H1 (cell line): ENCODE results near the gene COX6A1. TPM values are rescaled to one million over a fixed set of nuclear protein-coding genes. Genes with fewer than 3 reads are reported as not detected.

ENCODE experiments used
- CTCF ChIA-PET: fragments of 300-600 bp; sonication (Branson Sonifier 250); formaldehyde crosslinking; loops from one replicate; lab custom pipeline; 2021; ENCODE audit not compliant: partially characterized antibody; lab: Charles Lee
- POLR2A ChIA-PET: fragments of 300-600 bp; sonication (Branson Sonifier 250); formaldehyde crosslinking; loops from one replicate; lab custom pipeline; 2021; ENCODE audit warnings: inconsistent platforms; ENCODE audit not compliant: partially characterized antibody; lab: Charles Lee
- DNase-seq, 2 experiments: peaks; one replicate each; pipeline versions ENCODE4 v3.0.0 to v3.0.0-alpha.2; 2010 to 2022; ENCODE audit warnings: low spot score in 2 of 2, low read depth in 1 of 2, mixed read lengths in 1 of 2
- FAIRE-seq: peaks from 2 replicates; lab custom pipeline; 2011; peaks lifted over from hg19 to GRCh38; lab: Jason Lieb, UNC
- H2AFZ ChIP-seq: 2 replicates; pipeline ENCODE4 v1.8.1; 2012; ENCODE audit warnings: low read length, inconsistent platforms
- H2AK5ac ChIP-seq: 2 replicates; pipeline ENCODE4 v1.6.1; 2013; ENCODE audit warnings: low read depth, low read length
- H2BK120ac ChIP-seq: replicated peaks from 2 replicates; pipeline ENCODE3; 2013; ENCODE audit warnings: low read depth, low read length, inconsistent platforms
- H2BK12ac ChIP-seq: 2 replicates; pipeline ENCODE4 v1.6.1; 2013; ENCODE audit warnings: low read depth, low read length
- H2BK15ac ChIP-seq: 2 replicates; pipeline ENCODE4 v1.6.1; 2013; ENCODE audit warnings: low read length
- H2BK20ac ChIP-seq: 2 replicates; pipeline ENCODE4 v1.6.1; 2013; ENCODE audit warnings: low read length
- H2BK5ac ChIP-seq: 2 replicates; pipeline ENCODE4 v1.6.1; 2013; ENCODE audit warnings: low read depth, low read length
- H3K14ac ChIP-seq: 2 replicates; pipeline ENCODE4 v1.6.1; 2013; ENCODE audit warnings: inconsistent platforms; ENCODE audit not compliant: insufficient read length
- H3K18ac ChIP-seq: 2 replicates; pipeline ENCODE4 v1.6.1; 2013; ENCODE audit warnings: low read length; ENCODE audit errors: extremely low read depth
- H3K23ac ChIP-seq: 2 replicates; pipeline ENCODE4 v1.6.1; 2013; ENCODE audit warnings: inconsistent platforms; ENCODE audit not compliant: insufficient read length
- H3K23me2 ChIP-seq: 2 replicates; pipeline ENCODE4 v1.6.1; 2013; ENCODE audit warnings: low read depth, low read length
- H3K27ac ChIP-seq: 2 replicates; pipeline ENCODE4 v1.6.1; 2011; ENCODE audit warnings: low read depth, low read length, inconsistent platforms
- H3K27me3 ChIP-seq, 4 experiments: replicated peaks in 1 of 4; 1 replicate in 1 of 4; 2 replicates in 3 of 4; pipeline versions ENCODE4 v1.6.1 to v1.8.1; 2011 to 2013; ENCODE audit warnings: low read length in 3 of 4, mild to moderate bottlenecking in 3 of 4, inconsistent platforms in 2 of 4, mixed read lengths in 2 of 4, moderate library complexity in 1 of 4; ENCODE audit not compliant: control insufficient read depth in 3 of 4, insufficient read depth in 3 of 4; ENCODE audit errors: extremely low read depth in 1 of 4
- H3K36me3 ChIP-seq, 4 experiments: 2 replicates each; pipeline versions ENCODE4 v1.6.1 to v1.8.1; 2011 to 2013; ENCODE audit warnings: mild to moderate bottlenecking in 4 of 4, low read length in 3 of 4, moderate library complexity in 2 of 4, control low read depth in 1 of 4, inconsistent platforms in 1 of 4; ENCODE audit not compliant: insufficient read depth in 4 of 4, control insufficient read depth in 2 of 4
- H3K4ac ChIP-seq: replicated peaks from 2 replicates; pipeline ENCODE3; 2013; ENCODE audit warnings: low read length, low read depth, mixed read lengths, inconsistent platforms; ENCODE audit not compliant: insufficient read length
- H3K4me1 ChIP-seq, 4 experiments: replicated peaks in 1 of 4; 1 replicate in 1 of 4; 2 replicates in 3 of 4; pipeline versions ENCODE4 v1.6.1 to v1.8.1; 2011 to 2013; ENCODE audit warnings: low read length in 3 of 4, inconsistent platforms in 2 of 4, mixed read lengths in 1 of 4; ENCODE audit not compliant: insufficient read depth in 4 of 4, control insufficient read depth in 3 of 4
- H3K4me2 ChIP-seq, 2 experiments: 2 replicates each; pipeline versions ENCODE4 v1.6.1 to v1.8.1; 2011 to 2013; ENCODE audit warnings: low read depth in 2 of 2, low read length in 2 of 2, control low read depth in 1 of 2, inconsistent platforms in 1 of 2, mild to moderate bottlenecking in 1 of 2; ENCODE audit not compliant: insufficient read depth in 1 of 2
- H3K4me3 ChIP-seq, 4 experiments: fragments of 200-600, 300-600 bp in 1 of 4; sonication (generic), shearing (Covaris generic), sonication (Bioruptor Twin) in 1 of 4; 2 replicates each; pipeline versions ENCODE4 v1.5.1 to v1.8.1; 2011 to 2016; ENCODE audit warnings: low read length in 4 of 4, low read depth in 3 of 4, control low read depth in 2 of 4, inconsistent platforms in 2 of 4, mild to moderate bottlenecking in 2 of 4, mixed read lengths in 1 of 4, moderate library complexity in 1 of 4; ENCODE audit not compliant: insufficient read depth in 2 of 4; ENCODE audit errors: extremely low read depth in 1 of 4
- H3K56ac ChIP-seq: replicated peaks from 2 replicates; pipeline ENCODE3; 2013; ENCODE audit warnings: low read depth, mild to moderate bottlenecking, mixed read lengths, low read length, inconsistent platforms; ENCODE audit not compliant: insufficient read length
- H3K79me1 ChIP-seq: 2 replicates; pipeline ENCODE4 v1.6.1; 2013; ENCODE audit warnings: low read depth, low read length, control low read depth
- H3K79me2 ChIP-seq, 2 experiments: 2 replicates each; pipeline versions ENCODE4 v1.6.1 to v1.8.1; 2012 to 2013; ENCODE audit warnings: low read length in 2 of 2, mild to moderate bottlenecking in 2 of 2, inconsistent platforms in 1 of 2; ENCODE audit not compliant: insufficient read depth in 2 of 2, control insufficient read depth in 1 of 2
- H3K9ac ChIP-seq, 4 experiments: replicated peaks in 1 of 4; 1 replicate in 1 of 4; 2 replicates in 3 of 4; pipeline versions ENCODE4 v1.6.1 to v1.8.1; 2011 to 2013; ENCODE audit warnings: low read depth in 3 of 4, low read length in 3 of 4, control low read depth in 2 of 4, mild to moderate bottlenecking in 2 of 4, moderate library complexity in 2 of 4, inconsistent platforms in 1 of 4; ENCODE audit errors: extremely low read depth in 1 of 4
- H3K9me3 ChIP-seq, 2 experiments: 2 replicates each; pipeline versions ENCODE4 v1.6.1 to v1.8.1; 2012 to 2013; ENCODE audit warnings: mild to moderate bottlenecking in 2 of 2, moderate library complexity in 2 of 2, control low read depth in 1 of 2, inconsistent platforms in 1 of 2, low read depth in 1 of 2, low read length in 1 of 2, mixed read lengths in 1 of 2; ENCODE audit not compliant: insufficient read depth in 2 of 2
- H4K20me1 ChIP-seq, 2 experiments: replicated peaks in 1 of 2; 2 replicates each; pipeline versions ENCODE3 to v1.8.1; 2011 to 2013; ENCODE audit warnings: inconsistent platforms in 2 of 2, low read length in 2 of 2, mild to moderate bottlenecking in 1 of 2; ENCODE audit not compliant: insufficient read depth in 2 of 2, control insufficient read depth in 1 of 2
- H4K5ac ChIP-seq: 2 replicates; pipeline ENCODE4 v1.6.1; 2013; ENCODE audit warnings: low read length, low read depth, mixed read lengths, inconsistent platforms; ENCODE audit not compliant: insufficient read length
- H4K8ac ChIP-seq: 2 replicates; pipeline ENCODE4 v1.8.0; 2013; ENCODE audit warnings: mild to moderate bottlenecking, moderate library complexity, low read length, inconsistent platforms; ENCODE audit not compliant: insufficient read depth; ENCODE audit errors: extremely low read depth
- H4K91ac ChIP-seq: replicated peaks from 2 replicates; pipeline ENCODE3; 2013; ENCODE audit warnings: low read length, mixed read lengths, inconsistent platforms; ENCODE audit not compliant: insufficient read length
- ASH2L ChIP-seq: fragments of 200-600, 300-600 bp; sonication (generic); IDR thresholded peaks from one replicate; pipeline ENCODE4 v1.7.1; 2017; ENCODE audit warnings: low read length
- BRCA1 ChIP-seq: IDR thresholded peaks from 2 replicates; pipeline ENCODE4 v1.6.1; 2012; ENCODE audit warnings: low read depth, low read length, improper control_type of control experiment
- CTCF ChIP-seq, 3 experiments: IDR thresholded peaks; 1 replicate in 2 of 3; 2 replicates in 1 of 3; pipeline versions ENCODE4 v1.5.1 to v1.6.1; 2011; ENCODE audit warnings: low read length in 3 of 3, mild to moderate bottlenecking in 3 of 3, inconsistent platforms in 2 of 3, low read depth in 1 of 3, moderate library complexity in 1 of 3; ENCODE audit not compliant: insufficient read depth in 1 of 3; ENCODE audit errors: control extremely low read depth in 1 of 3
- HDAC2 ChIP-seq, 2 experiments: fragments of 300-600 bp in 1 of 2; sonication (generic) in 1 of 2; IDR thresholded peaks; 2 replicates each; pipeline ENCODE4 v1.6.1; 2011 to 2012; ENCODE audit warnings: low read depth in 2 of 2, low read length in 2 of 2, mild to moderate bottlenecking in 2 of 2, moderate library complexity in 2 of 2, borderline replicate concordance in 1 of 2, inconsistent platforms in 1 of 2
- RAD21 ChIP-seq, 2 experiments: IDR thresholded peaks in 1 of 2; conservative IDR thresholded peaks in 1 of 2; 2 replicates each; pipeline ENCODE4 v1.6.1; 2011; ENCODE audit warnings: low read depth in 2 of 2, low read length in 2 of 2, improper control_type of control experiment in 1 of 2, inconsistent platforms in 1 of 2, mild to moderate bottlenecking in 1 of 2, moderate library complexity in 1 of 2
- RXRA ChIP-seq: IDR thresholded peaks from 2 replicates; pipeline ENCODE4 v1.6.1; 2011; ENCODE audit warnings: low read depth, mild to moderate bottlenecking, low read length, moderate library complexity; ENCODE audit not compliant: insufficient read depth
- SRF ChIP-seq: IDR thresholded peaks from 2 replicates; pipeline ENCODE4 v1.6.1; 2011; ENCODE audit warnings: mild to moderate bottlenecking, low read depth, low read length, moderate library complexity
- YY1 ChIP-seq: IDR thresholded peaks from 2 replicates; pipeline ENCODE4 v1.6.1; 2011; ENCODE audit warnings: low read depth, mild to moderate bottlenecking, low read length
- WGBS, 2 experiments: shearing (Covaris generic) in 1 of 2; methylation state at CpG; one replicate each; pipeline versions ENCODE4 v1.1.6 to v1.1.7; 2013 to 2015; ENCODE audit warnings: low lambda C conversion rate in 2 of 2, mixed read lengths in 2 of 2, inconsistent platforms in 1 of 2, low coverage in 1 of 2, missing lambda C conversion rate in 1 of 2; ENCODE audit not compliant: insufficient replicate concordance in 2 of 2, insufficient coverage in 1 of 2, insufficient read length in 1 of 2; ENCODE audit errors: extremely low coverage in 1 of 2, missing lambda C conversion rate in 1 of 2; 5-methylcytosine and 5-hydroxymethylcytosine counted together
- polyA plus RNA-seq, 7 experiments: library from polyadenylated mRNA; depleted of rRNA in 3 of 7; stranded (reverse) in 5 of 7; unstranded in 2 of 7; fragments of >200 nt in 5 of 7; fragments of 200-250 nt in 2 of 7; gene quantifications; 1 replicate in 5 of 7; 2 replicates in 1 of 7; 4 replicates in 1 of 7; pipeline versions ENCODE4 v1.2.1 to v1.2.3, GENCODE V29; 2011 to 2013; ENCODE audit warnings: missing spikeins in 2 of 7, mixed read lengths in 2 of 7
- total RNA-seq: library from RNA; stranded (reverse); fragmentation: NEBNext Ultra II Directional; extraction: Animal tissue kit (Norgen Biotek cat#: 25700); gene quantifications from 2 replicates; pipeline ENCODE4 v1.2.1, GENCODE V29; 2021

COX6A1 gene
- total and polyA plus RNA-seq, 2 of the 8 experiments (the other 6 are each of a cell fraction or from before 2014, with no cell fraction given): 437 to 2,792 TPM

DNA sequence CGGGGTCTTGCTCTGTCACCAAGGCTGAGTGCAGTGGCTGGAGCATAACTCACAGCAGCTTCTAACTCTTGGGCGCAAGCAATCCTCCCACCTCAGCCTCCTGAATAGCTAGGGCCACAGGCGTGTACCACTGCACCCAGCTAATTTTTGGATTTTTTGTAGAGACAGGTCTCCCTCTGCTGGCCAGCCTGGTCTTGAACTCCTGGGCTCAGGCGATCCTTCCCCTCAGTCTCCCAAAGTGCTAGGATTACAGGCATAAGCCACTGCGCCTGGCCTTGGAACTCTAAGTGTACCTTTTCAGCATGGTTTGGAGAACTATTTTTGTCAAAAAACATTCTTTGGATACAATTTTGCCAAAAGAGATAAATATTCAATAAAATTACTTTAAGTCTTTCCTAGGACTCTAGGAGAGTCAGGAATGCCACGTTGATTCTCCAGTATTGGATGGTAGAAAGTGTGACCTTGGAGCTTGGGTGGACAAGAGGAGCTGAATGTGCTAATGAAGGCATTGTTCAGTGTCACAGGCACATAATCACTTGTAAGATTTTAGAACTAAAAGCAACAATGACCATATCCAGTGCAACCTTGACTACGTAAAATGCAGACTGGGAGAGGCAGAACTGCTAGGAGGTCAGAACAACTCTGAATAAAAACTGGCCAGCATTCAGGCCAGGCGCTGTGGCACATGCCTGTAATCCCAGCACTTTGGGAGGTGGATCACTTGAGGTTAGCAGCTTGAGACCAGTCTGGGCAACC lies 28.8 kb downstream of the COX6A1 start:
- Histone ChIP-seq H3K27me3 (no peaks in the 10 kb centered on the region), H4K91ac (no peak overlapping the region), H2BK15ac (no peak overlapping the region), H2AK5ac (no peak overlapping the region), H2AFZ (no peak overlapping the region), H3K4me3 (peak overlapping the region in 1 of 4 experiments; percentile 21; a peak in 1 of 8 replicates), H2BK5ac (no peak overlapping the region), H4K20me1 (peaks cover 12 to 18% of the 10 kb centered on the region in 2 experiments), H3K79me2 (peaks cover 0 to 49% of the 10 kb centered on the region in 2 experiments; a peak in 3 of 4 replicates), H2BK12ac (no peak overlapping the region), H3K27ac (no peak overlapping the region), H2BK120ac (no peak overlapping the region), H3K4me2 (no peak overlapping the region; a peak in 2 of 4 replicates), H3K23me2 (peaks cover 5% of the 10 kb centered on the region), H3K18ac (no peak overlapping the region), H3K56ac (no peak overlapping the region), H3K4me1 (peaks cover 0 to 5% (median 0%) of the 10 kb centered on the region in 4 experiments; a peak in 2 of 7 replicates), H3K4ac (no peak overlapping the region), H2BK20ac (no peak overlapping the region), H3K9ac (no peak overlapping the region), H3K23ac (no peak overlapping the region), H4K8ac (no peak overlapping the region), H3K36me3 (peaks cover 31 to 47% (median 39%) of the 10 kb centered on the region in 4 experiments), H3K9me3 (no peaks in the 10 kb centered on the region), H4K5ac (no peak overlapping the region), H3K79me1 (peaks cover 3% of the 10 kb centered on the region), H3K14ac (no peak overlapping the region)
- CTCF ChIA-PET: interaction anchor here (0.6 to 9.3 kb wide), 24 partner anchors 9 to 230 kb away, joined by 3 to 152 read pairs (median 8); partner anchors contain the start of genes COX6A1, DYNLL1 and PLA2G1B
- DNase-seq (peak in 1 of 2 experiments; percentile 60), FAIRE-seq (no peak)
- POLR2A ChIA-PET: interaction anchor here (0.6 to 18.7 kb wide), 22 partner anchors 8 to 951 kb away, joined by 3 to 365 read pairs (median 4); partner anchors contain the start of genes COX6A1, DYNLL1, GATC and PLA2G1B
- 72% methylated on average over 8 of the region's 8 CpGs; no CpG with 5 or more reads in 1 of the 2 experiments for WGBS, 2 experiments
- TF ChIP-seq HDAC2 (IDR thresholded peaks at IDR 0.05; ENCODE audit: borderline replicate concordance in 1 of 2, low read depth in 2 of 2, low read length in 2 of 2) (no peak), ASH2L (no peak), RXRA (no peak), CTCF (IDR thresholded peaks at IDR 0.05; ENCODE audit: control extremely low read depth in 1 of 3, insufficient read depth in 1 of 3, low read depth in 1 of 3, low read length in 3 of 3) (peak; percentile 58 to 71 (median 70)), BRCA1 (no peak), SRF (no peak), RAD21 (IDR thresholded peaks at IDR 0.05 in 1 of 2, conservative IDR thresholded peaks at IDR 0.05 in 1 of 2; ENCODE audit: low read depth in 2 of 2, low read length in 2 of 2) (peak; percentile 52 to 69), YY1 (no peak)
